SK-N-SH (cell line): ENCODE data around the gene POU2F3.

Source experiments
- CTCF ChIP-seq: fragments of 200-600 bp; sonication (generic); IDR thresholded peaks from 2 replicates; pipeline ENCODE4 v1.6.1; 2017; ENCODE audit warnings: antibody characterized with exemption, mild to moderate bottlenecking, moderate library complexity
- EZH2phosphoT487 ChIP-seq: fragments of 200-600 bp; sonication (generic); IDR thresholded peaks from 2 replicates; pipeline ENCODE4 v1.6.1; 2017; ENCODE audit warnings: low read depth, mixed run types, mild to moderate bottlenecking, antibody characterized with exemption, moderate library complexity, borderline replicate concordance
- GABPA ChIP-seq: IDR thresholded peaks from 2 replicates; pipeline ENCODE4 v1.4.0; 2012; ENCODE audit warnings: low read depth, mild to moderate bottlenecking
- MEF2A ChIP-seq: IDR thresholded peaks from 2 replicates; pipeline ENCODE4 v1.4.0; 2012; ENCODE audit warnings: low read depth, borderline replicate concordance
- POLR2AphosphoS5 ChIP-seq: IDR thresholded peaks from 2 replicates; pipeline ENCODE4 v1.6.1; 2012; ENCODE audit warnings: low read depth, low read length
- RFX5 ChIP-seq: IDR thresholded peaks from 2 replicates; pipeline ENCODE4 v1.6.1; 2012; ENCODE audit warnings: mild to moderate bottlenecking, improper control_type of control experiment, low read length
- SIN3A ChIP-seq: IDR thresholded peaks from 2 replicates; pipeline ENCODE4 v1.6.1; 2012; ENCODE audit warnings: low read depth, mild to moderate bottlenecking, low read length, moderate library complexity, borderline replicate concordance
- SMC3 ChIP-seq: IDR thresholded peaks from 2 replicates; pipeline ENCODE4 v1.6.1; 2012; ENCODE audit warnings: low read depth, low read length, improper control_type of control experiment
- TAF1 ChIP-seq: IDR thresholded peaks from 2 replicates; pipeline ENCODE4 v1.6.1; 2012; ENCODE audit warnings: low read depth, mild to moderate bottlenecking, low read length, moderate library complexity, borderline replicate concordance
- YY1 ChIP-seq: IDR thresholded peaks from 2 replicates; pipeline ENCODE4 v1.4.0; 2012; ENCODE audit warnings: low read depth, mild to moderate bottlenecking
- ZBTB33 ChIP-seq: IDR thresholded peaks from 2 replicates; pipeline ENCODE4 v1.4.0; 2012; ENCODE audit warnings: low read depth, borderline replicate concordance
- TF ChIP-seq, protein P1 (sequence below): IDR thresholded peaks from 2 replicates; pipeline ENCODE4 v1.4.0; 2012; ENCODE audit warnings: low read depth
- TF ChIP-seq, protein P2 (sequence below): fragments of 150-350 bp; IDR thresholded peaks from 2 replicates; pipeline ENCODE4 v1.6.1; 2016; ENCODE audit warnings: mild to moderate bottlenecking, low read depth, low read length
- TF ChIP-seq, protein P3 (sequence below): IDR thresholded peaks from 2 replicates; pipeline ENCODE4 v1.6.1; 2012; ENCODE audit warnings: mild to moderate bottlenecking, low read depth, low read length, moderate library complexity

GRCh38 chr11:120339394-120339890, 99.5 kb downstream of the POU2F3 start:
- TF ChIP-seq, protein P1, sequence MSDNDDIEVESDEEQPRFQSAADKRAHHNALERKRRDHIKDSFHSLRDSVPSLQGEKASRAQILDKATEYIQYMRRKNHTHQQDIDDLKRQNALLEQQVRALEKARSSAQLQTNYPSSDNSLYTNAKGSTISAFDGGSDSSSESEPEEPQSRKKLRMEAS = no peak
- TF ChIP-seq CTCF = no peak
- no peak for TF ChIP-seq EZH2phosphoT487
- TF ChIP-seq MEF2A = no peak
- no peak for TF ChIP-seq ZBTB33
- no peak for TF ChIP-seq SMC3
- TF ChIP-seq, protein P2, sequence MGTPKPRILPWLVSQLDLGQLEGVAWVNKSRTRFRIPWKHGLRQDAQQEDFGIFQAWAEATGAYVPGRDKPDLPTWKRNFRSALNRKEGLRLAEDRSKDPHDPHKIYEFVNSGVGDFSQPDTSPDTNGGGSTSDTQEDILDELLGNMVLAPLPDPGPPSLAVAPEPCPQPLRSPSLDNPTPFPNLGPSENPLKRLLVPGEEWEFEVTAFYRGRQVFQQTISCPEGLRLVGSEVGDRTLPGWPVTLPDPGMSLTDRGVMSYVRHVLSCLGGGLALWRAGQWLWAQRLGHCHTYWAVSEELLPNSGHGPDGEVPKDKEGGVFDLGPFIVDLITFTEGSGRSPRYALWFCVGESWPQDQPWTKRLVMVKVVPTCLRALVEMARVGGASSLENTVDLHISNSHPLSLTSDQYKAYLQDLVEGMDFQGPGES = no peak
- TF ChIP-seq RFX5 = no peak
- TF ChIP-seq POLR2AphosphoS5 = no peak
- no peak for TF ChIP-seq GABPA
- TF ChIP-seq YY1 = no peak
- TF ChIP-seq SIN3A = peak; percentile 32; the same call in 1 of the 2 replicates
- TF ChIP-seq TAF1 = no peak
- TF ChIP-seq, protein P3, sequence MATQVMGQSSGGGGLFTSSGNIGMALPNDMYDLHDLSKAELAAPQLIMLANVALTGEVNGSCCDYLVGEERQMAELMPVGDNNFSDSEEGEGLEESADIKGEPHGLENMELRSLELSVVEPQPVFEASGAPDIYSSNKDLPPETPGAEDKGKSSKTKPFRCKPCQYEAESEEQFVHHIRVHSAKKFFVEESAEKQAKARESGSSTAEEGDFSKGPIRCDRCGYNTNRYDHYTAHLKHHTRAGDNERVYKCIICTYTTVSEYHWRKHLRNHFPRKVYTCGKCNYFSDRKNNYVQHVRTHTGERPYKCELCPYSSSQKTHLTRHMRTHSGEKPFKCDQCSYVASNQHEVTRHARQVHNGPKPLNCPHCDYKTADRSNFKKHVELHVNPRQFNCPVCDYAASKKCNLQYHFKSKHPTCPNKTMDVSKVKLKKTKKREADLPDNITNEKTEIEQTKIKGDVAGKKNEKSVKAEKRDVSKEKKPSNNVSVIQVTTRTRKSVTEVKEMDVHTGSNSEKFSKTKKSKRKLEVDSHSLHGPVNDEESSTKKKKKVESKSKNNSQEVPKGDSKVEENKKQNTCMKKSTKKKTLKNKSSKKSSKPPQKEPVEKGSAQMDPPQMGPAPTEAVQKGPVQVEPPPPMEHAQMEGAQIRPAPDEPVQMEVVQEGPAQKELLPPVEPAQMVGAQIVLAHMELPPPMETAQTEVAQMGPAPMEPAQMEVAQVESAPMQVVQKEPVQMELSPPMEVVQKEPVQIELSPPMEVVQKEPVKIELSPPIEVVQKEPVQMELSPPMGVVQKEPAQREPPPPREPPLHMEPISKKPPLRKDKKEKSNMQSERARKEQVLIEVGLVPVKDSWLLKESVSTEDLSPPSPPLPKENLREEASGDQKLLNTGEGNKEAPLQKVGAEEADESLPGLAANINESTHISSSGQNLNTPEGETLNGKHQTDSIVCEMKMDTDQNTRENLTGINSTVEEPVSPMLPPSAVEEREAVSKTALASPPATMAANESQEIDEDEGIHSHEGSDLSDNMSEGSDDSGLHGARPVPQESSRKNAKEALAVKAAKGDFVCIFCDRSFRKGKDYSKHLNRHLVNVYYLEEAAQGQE = no peak
